Pancreas (tissue), 10 donors: ENCODE data around the gene WDFY4. TPM values are rescaled to one million over a fixed set of nuclear protein-coding genes. Genes with fewer than 3 reads are reported as not detected.

Experiments used
- ATAC-seq, 4 donors: fragments of 200-7000 bp; cut with Tn5 transposase; one replicate each; pipeline versions ENCODE4 v1.8.0 to v1.9.1; 2020; ENCODE audit warnings: mild to moderate bottlenecking in 4 of 4, moderate library complexity in 4 of 4
- DNase-seq, 6 donors: peaks; one replicate each; pipeline ENCODE4 v3.0.0-alpha.2; 2020
- FAIRE-seq: peaks from 2 replicates; lab custom pipeline; 2012; peaks lifted over from hg19 to GRCh38; lab: Jason Lieb, UNC
- H3K27ac ChIP-seq, 4 donors: fragments of 200-600 bp; sonication (generic); 1 replicate in 3 of 4; 2 replicates in 1 of 4; pipeline versions ENCODE4 v1.5.0 to v1.8.0; 2020
- H3K27me3 ChIP-seq, 4 donors: fragments of 200-600 bp; one replicate each; pipeline ENCODE4 v1.8.0; 2021
- H3K36me3 ChIP-seq, 3 donors: fragments of 200-600 bp; sonication (generic) in 1 of 3; one replicate each; pipeline versions ENCODE4 v1.5.0 to v1.8.0; 2020 to 2021
- H3K4me1 ChIP-seq, 3 donors: fragments of 200-600 bp; one replicate each; pipeline ENCODE4 v1.8.0; 2021
- H3K4me3 ChIP-seq, 4 donors: fragments of 200-600 bp; sonication (generic) in 2 of 4; one replicate each; pipeline versions ENCODE4 v1.5.0 to v1.8.0; 2020 to 2021
- H3K9me3 ChIP-seq, 4 donors: fragments of 200-600 bp; one replicate each; pipeline ENCODE4 v1.8.0; 2021
- CTCF ChIP-seq, 4 donors: fragments of 200-600 bp; sonication (generic) in 3 of 4; IDR thresholded peaks; one replicate each; pipeline versions ENCODE4 v1.5.0 to v1.8.0; 2021; ENCODE audit warnings: antibody characterized with exemption in 4 of 4
- WGBS, 2 donors: extraction: QIAGEN DNeasy Blood & Tissue Kit; methylation state at CpG; one replicate each; pipeline ENCODE4 v1.1.7; 2013; 5-methylcytosine and 5-hydroxymethylcytosine counted together
- intact Hi-C, 3 donors: fragments of 100-400 bp; cut with DNase I; formaldehyde crosslinking; loops; one replicate each; pipeline versions ENCODE4 v1.11.1 to v1.14.2; 2022
- polyA plus RNA-seq, 2 donors: library from polyadenylated mRNA; stranded (reverse); fragments of 200-250 nt; gene quantifications; one replicate each; pipeline ENCODE4 v1.2.3, GENCODE V29; 2013
- total RNA-seq, 6 donors: library from RNA; stranded (reverse); fragmentation: NEBNext Ultra II Directional in 4 of 6; extraction: Animal tissue kit (Norgen Biotek cat#: 25700) in 4 of 6; gene quantifications; one replicate each; pipeline versions ENCODE4 v1.2.1 to v1.2.4, GENCODE V29; 2021 to 2023
- donor health status: healthy with polysubstance abuse.
- donor health status: DM: no; HTN: no; CAD: no; lungs with moderate emphysema.
- donor health status: DM: no; HTN: no; CAD: no.
- donor health status: control.
- donor health status: control.
- donor health status: Bipolar disorder and iron deficiency.
- donor health status: DM: yes; HTN: yes; CAD: no.
- donor health status: DM: no; HTN: no; CAD: no.
- donor health status: DM: no; HTN: no; CAD: no.
- donor health status: DM: yes; HTN: yes; CAD: no.

The WDFY4 gene
- total and polyA plus RNA-seq, 8 donors = 0.14 to 8.4 (median 0.72) TPM

GRCh38 chr10:48839809-48840679 lies 155.4 kb downstream of the WDFY4 start:
- DNase-seq (no peak), ATAC-seq (no peak), FAIRE-seq (no peak)
- intact Hi-C loops = no loop called here
- Histone ChIP-seq H3K4me3 (no peak overlapping the region), H3K36me3 (no peaks in the 10 kb centered on the region), H3K4me1 (no peaks in the 10 kb centered on the region), H3K27ac (no peak overlapping the region), H3K9me3 (no peaks in the 10 kb centered on the region), H3K27me3 (no peaks in the 10 kb centered on the region)
- 69 to 76% methylated on average over 10 of the region's 10 CpGs for WGBS, 2 donors
- TF ChIP-seq CTCF (IDR thresholded peaks at IDR 0.05) = no peak

GRCh38 chr10:48842231-48842630 lies 157.6 kb downstream of the WDFY4 start:
- intact Hi-C loops = no loop called here
- H3K36me3 ChIP-seq = no peaks in the 10 kb centered on the region
- no peak overlapping the region for H3K27ac ChIP-seq
- H3K4me1 ChIP-seq = no peaks in the 10 kb centered on the region
- no peak for FAIRE-seq
- H3K9me3 ChIP-seq = no peaks in the 10 kb centered on the region
- no peak for TF ChIP-seq CTCF (IDR thresholded peaks at IDR 0.05)
- DNase-seq = no peak
- H3K27me3 ChIP-seq = no peaks in the 10 kb centered on the region
- WGBS, 2 donors = 83 to 84% methylated on average over 11 of the region's 11 CpGs
- no peak overlapping the region for H3K4me3 ChIP-seq
- ATAC-seq = no peak

GRCh38 chr10:48843198-48843597 lies 158.5 kb downstream of the WDFY4 start:
- Histone ChIP-seq H3K27me3 (no peaks in the 10 kb centered on the region), H3K27ac (no peak overlapping the region), H3K9me3 (no peaks in the 10 kb centered on the region), H3K4me1 (no peaks in the 10 kb centered on the region), H3K4me3 (no peak overlapping the region), H3K36me3 (no peaks in the 10 kb centered on the region)
- no peak for TF ChIP-seq CTCF (IDR thresholded peaks at IDR 0.05)
- DNase-seq (no peak), FAIRE-seq (no peak), ATAC-seq (no peak)
- intact Hi-C loops = no loop called here

GRCh38 chr10:48844616-48845015 lies 159.9 kb downstream of the WDFY4 start:
- WGBS, 2 donors = 70 to 74% methylated on average over 3 of the region's 3 CpGs
- H3K27ac ChIP-seq = no peak overlapping the region
- TF ChIP-seq CTCF (IDR thresholded peaks at IDR 0.05) = no peak
- H3K4me3 ChIP-seq = no peak overlapping the region
- H3K9me3 ChIP-seq = no peaks in the 10 kb centered on the region
- FAIRE-seq = no peak
- no peak for DNase-seq
- H3K27me3 ChIP-seq = no peaks in the 10 kb centered on the region
- no peak for ATAC-seq
- no peaks in the 10 kb centered on the region for H3K36me3 ChIP-seq
- intact Hi-C loops = no loop called here
- H3K4me1 ChIP-seq = no peaks in the 10 kb centered on the region

GRCh38 chr10:48845512-48845911 lies 160.8 kb downstream of the WDFY4 start:
- H3K9me3 ChIP-seq = no peaks in the 10 kb centered on the region
- TF ChIP-seq CTCF (IDR thresholded peaks at IDR 0.05) = no peak
- H3K36me3 ChIP-seq = no peaks in the 10 kb centered on the region
- no peaks in the 10 kb centered on the region for H3K27me3 ChIP-seq
- intact Hi-C loops = no loop called here
- WGBS, 2 donors = 55 to 63% methylated on average over 2 of the region's 2 CpGs
- no peak overlapping the region for H3K4me3 ChIP-seq
- ATAC-seq = no peak
- no peak for FAIRE-seq
- H3K4me1 ChIP-seq = no peaks in the 10 kb centered on the region
- DNase-seq = no peak
- no peak overlapping the region for H3K27ac ChIP-seq
